Right cardiac atrium (tissue), 5 donors: ENCODE data around the gene MYO7B. TPM values are rescaled to one million over a fixed set of nuclear protein-coding genes. Genes with fewer than 3 reads are reported as not detected.

Experiments
- ATAC-seq, 2 donors: fragments of 200-7000 bp; cut with Tn5 transposase; one replicate each; pipeline versions ENCODE4 v1.8.0 to v1.9.1; 2020; ENCODE audit warnings: moderate library complexity in 2 of 2, mild to moderate bottlenecking in 1 of 2
- DNase-seq, 3 donors: peaks; one replicate each; pipeline ENCODE4 v3.0.0-alpha.2; 2020
- H3K27ac ChIP-seq: one replicate; pipeline ENCODE4 v1.5.1; 2013; ENCODE audit warnings: mild to moderate bottlenecking, low read length, control low read depth, moderate library complexity
- H3K27me3 ChIP-seq: one replicate; pipeline ENCODE4 v1.6.1; 2013; ENCODE audit not compliant: control insufficient read depth, insufficient read depth
- H3K4me1 ChIP-seq: one replicate; pipeline ENCODE4 v1.6.1; 2013; ENCODE audit warnings: low read length; ENCODE audit not compliant: control insufficient read depth, insufficient read depth
- H3K4me3 ChIP-seq: one replicate; pipeline ENCODE4 v1.5.1; 2013; ENCODE audit warnings: low read length, control low read depth
- H3K9me3 ChIP-seq: one replicate; pipeline ENCODE4 v1.6.1; 2013; ENCODE audit warnings: low read length; ENCODE audit not compliant: control insufficient read depth
- WGBS: extraction: QIAGEN DNeasy Blood & Tissue Kit; methylation state at CpG from one replicate; pipeline ENCODE4 v1.1.7; 2013; 5-methylcytosine and 5-hydroxymethylcytosine counted together
- intact Hi-C, 4 donors: fragments of 100-400 bp; cut with DNase I; formaldehyde crosslinking; loops; one replicate each; pipeline versions ENCODE4 v1.11.0 to v1.14.0; 2022 to 2023
- polyA plus RNA-seq: library from polyadenylated mRNA; stranded (reverse); fragments of 200-250 nt; gene quantifications from one replicate; pipeline ENCODE4 v1.2.3, GENCODE V29; 2013
- total RNA-seq, 4 donors: library from RNA; stranded (reverse); fragmentation: NEBNext Ultra II Directional; extraction: Animal tissue kit (Norgen Biotek cat#: 25700); gene quantifications; one replicate each; pipeline ENCODE4 v1.2.1, GENCODE V29; 2021
- donor health status: healthy with polysubstance abuse.
- donor health status: DM: no; HTN: yes; CAD: no.
- donor health status: DM: no; HTN: no; CAD: no.
- donor health status: DM: no; HTN: yes; CAD: no; lungs with severe emphysema.
- donor health status: DM: yes; HTN: yes; CAD: no.

The MYO7B gene
- total and polyA plus RNA-seq, 5 donors: 0.29 to 0.81 (median 0.45) TPM

GRCh38 chr2:127552846-127553245 is 17.4 kb downstream of the MYO7B start:
- 85% methylated on average over 2 of the region's 2 CpGs for WGBS
- H3K4me1 ChIP-seq: no peaks in the 10 kb centered on the region
- H3K9me3 ChIP-seq: no peaks in the 10 kb centered on the region
- intact Hi-C loops: no loop called here
- H3K27ac ChIP-seq: no peak overlapping the region
- no peak overlapping the region for H3K4me3 ChIP-seq
- ATAC-seq (no peak), DNase-seq (no peak)
- H3K27me3 ChIP-seq: no peaks in the 10 kb centered on the region

- intact Hi-C loops: no loop called here
- peak in 1 of 3 donors; percentile 30 for DNase-seq
Measured at GRCh38 chr2:127558911-127559310, 23.4 kb downstream of the MYO7B start.

GRCh38 chr2:127559454-127559853 is 24.0 kb downstream of the MYO7B start:
- Histone ChIP-seq H3K27ac (no peak overlapping the region), H3K4me1 (no peaks in the 10 kb centered on the region), H3K27me3 (no peaks in the 10 kb centered on the region), H3K9me3 (no peaks in the 10 kb centered on the region), H3K4me3 (no peak overlapping the region)
- intact Hi-C loops: no loop called here
- no peak for DNase-seq
- ATAC-seq: no peak
- 84% methylated on average over 5 of the region's 5 CpGs for WGBS

More at GRCh38 chr2:127558911-127559310, 23.4 kb downstream of the MYO7B start:
- Histone ChIP-seq H3K27ac (no peak overlapping the region), H3K4me3 (no peak overlapping the region), H3K27me3 (no peaks in the 10 kb centered on the region), H3K9me3 (no peaks in the 10 kb centered on the region), H3K4me1 (no peaks in the 10 kb centered on the region)
- 78% methylated on average over 8 of the region's 8 CpGs for WGBS
- ATAC-seq: no peak

DNA sequence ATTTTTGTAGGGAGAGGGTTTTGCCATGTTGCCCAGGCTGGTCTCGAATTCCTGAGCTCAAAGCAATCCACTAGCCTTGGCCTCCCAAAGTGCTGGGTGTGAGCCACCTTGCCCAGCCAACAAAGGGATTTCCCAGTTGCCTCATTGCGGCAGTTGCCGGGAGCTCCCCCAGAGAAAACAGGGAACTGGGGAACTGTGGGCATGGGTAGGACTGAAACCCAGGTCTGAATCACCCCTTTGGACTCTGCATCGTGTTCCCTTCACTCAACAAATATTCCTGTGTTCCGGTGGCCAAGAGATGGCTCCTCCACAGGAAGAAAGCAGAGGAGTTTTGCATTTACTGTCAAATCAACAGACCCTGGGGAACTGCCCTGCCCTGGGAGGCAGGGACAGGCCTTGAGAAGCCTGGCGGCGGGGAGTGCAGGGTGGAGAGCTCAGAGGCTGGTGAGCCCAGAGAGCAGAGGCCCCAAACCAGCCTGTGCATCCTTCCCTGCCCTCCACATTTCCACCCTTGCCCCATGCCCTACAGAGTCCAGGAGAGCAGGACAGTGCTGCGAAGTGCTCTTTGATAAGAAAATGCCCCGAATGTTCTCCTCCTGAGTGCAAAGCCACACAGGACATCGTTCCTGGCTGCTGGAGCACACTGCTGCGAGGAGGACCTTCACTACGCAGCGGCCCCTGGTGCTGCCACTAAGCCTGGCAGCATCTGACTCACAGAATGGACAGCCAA is 24.9 kb downstream of the MYO7B start:
- Histone ChIP-seq H3K4me3 (no peak overlapping the region), H3K4me1 (no peaks in the 10 kb centered on the region), H3K27ac (no peak overlapping the region), H3K27me3 (no peaks in the 10 kb centered on the region), H3K9me3 (no peaks in the 10 kb centered on the region)
- intact Hi-C loops: no loop called here
- WGBS: 73% methylated on average over 13 of the region's 13 CpGs
- ATAC-seq: no peak
- no peak for DNase-seq

- Histone ChIP-seq H3K27ac (no peak overlapping the region), H3K4me3 (no peak overlapping the region), H3K4me1 (no peaks in the 10 kb centered on the region), H3K9me3 (no peaks in the 10 kb centered on the region), H3K27me3 (no peaks in the 10 kb centered on the region)
- WGBS: 86% methylated on average over 5 of the region's 5 CpGs
- no peak for ATAC-seq
- intact Hi-C loops: no loop called here
- DNase-seq: no peak
Measured at GRCh38 chr2:127560931-127561280, 25.4 kb downstream of the MYO7B start.

GRCh38 chr2:127561371-127561770 is 25.9 kb downstream of the MYO7B start:
- DNase-seq: no peak
- WGBS: 92% methylated on average over 8 of the region's 8 CpGs

GRCh38 chr2:127562936-127563335 is 27.5 kb downstream of the MYO7B start:
- H3K4me3 ChIP-seq: no peak overlapping the region
- H3K4me1 ChIP-seq: no peaks in the 10 kb centered on the region
- intact Hi-C loops: no loop called here
- no peak for DNase-seq
- 82% methylated on average over 2 of the region's 2 CpGs for WGBS
- no peaks in the 10 kb centered on the region for H3K9me3 ChIP-seq
- no peak overlapping the region for H3K27ac ChIP-seq
- H3K27me3 ChIP-seq: no peaks in the 10 kb centered on the region
- no peak for ATAC-seq

More at GRCh38 chr2:127561371-127561770, 25.9 kb downstream of the MYO7B start:
- ATAC-seq: no peak
- Histone ChIP-seq H3K27me3 (no peaks in the 10 kb centered on the region), H3K4me1 (no peaks in the 10 kb centered on the region), H3K27ac (no peak overlapping the region), H3K9me3 (no peaks in the 10 kb centered on the region), H3K4me3 (no peak overlapping the region)
- intact Hi-C loops: no loop called here

GRCh38 chr2:127563458-127564428 is 28.3 kb downstream of the MYO7B start:
- Histone ChIP-seq H3K27ac (no peak overlapping the region), H3K4me3 (no peak overlapping the region), H3K4me1 (no peaks in the 10 kb centered on the region), H3K9me3 (no peaks in the 10 kb centered on the region), H3K27me3 (no peaks in the 10 kb centered on the region)
- WGBS: 80% methylated on average over 14 of the region's 14 CpGs
- peak in 1 of 3 donors; percentile 41 for DNase-seq
- intact Hi-C loops: no loop called here
- ATAC-seq: no peak

- H3K9me3 ChIP-seq: no peaks in the 10 kb centered on the region
- H3K27ac ChIP-seq: no peak overlapping the region
- H3K4me3 ChIP-seq: no peak overlapping the region
- 87% methylated on average over 11 of the region's 11 CpGs for WGBS
- peaks cover 4% of the 10 kb centered on the region for H3K4me1 ChIP-seq
- ATAC-seq: no peak
- H3K27me3 ChIP-seq: no peaks in the 10 kb centered on the region
- intact Hi-C loops: no loop called here
- DNase-seq: peak in 1 of 3 donors; percentile 6
Measured at GRCh38 chr2:127564429-127565260, 29.2 kb downstream of the MYO7B start.

- no peak overlapping the region for H3K4me3 ChIP-seq
- H3K27ac ChIP-seq: no peak overlapping the region
- DNase-seq (peak in 1 of 3 donors; percentile 16), ATAC-seq (no peak)
- no peaks in the 10 kb centered on the region for H3K27me3 ChIP-seq
- H3K9me3 ChIP-seq: no peaks in the 10 kb centered on the region
- intact Hi-C loops: no loop called here
- peaks cover 6% of the 10 kb centered on the region for H3K4me1 ChIP-seq
- 95% methylated on average over 12 of the region's 12 CpGs for WGBS
Measured at GRCh38 chr2:127565261-127566138, 30.0 kb downstream of the MYO7B start.
